Adrenal gland (tissue), 5 donors: ENCODE results near the gene LRCH4.

Experiments used
- POLR2A ChIP-seq, 2 donors: fragments of 450-650 bp; IDR thresholded peaks; one replicate each; pipeline ENCODE4 v1.6.1; 2017; ENCODE audit warnings: antibody characterized with exemption in 2 of 2, mild to moderate bottlenecking in 2 of 2, moderate library complexity in 1 of 2
- TF ChIP-seq, protein P1 (sequence below), 6 experiments: fragments of 450-650 bp in 4 of 6; fragments of 200-600 bp in 2 of 6; sonication (generic) in 1 of 6; IDR thresholded peaks; 1 replicate in 5 of 6; 2 replicates in 1 of 6; pipeline versions ENCODE4 v1.5.1 to v1.8.0; 2016 to 2021; ENCODE audit warnings: antibody characterized with exemption in 6 of 6, mild to moderate bottlenecking in 2 of 6, moderate library complexity in 1 of 6
- donor health status: DM: no; HTN: no; CAD: no.

DNA sequence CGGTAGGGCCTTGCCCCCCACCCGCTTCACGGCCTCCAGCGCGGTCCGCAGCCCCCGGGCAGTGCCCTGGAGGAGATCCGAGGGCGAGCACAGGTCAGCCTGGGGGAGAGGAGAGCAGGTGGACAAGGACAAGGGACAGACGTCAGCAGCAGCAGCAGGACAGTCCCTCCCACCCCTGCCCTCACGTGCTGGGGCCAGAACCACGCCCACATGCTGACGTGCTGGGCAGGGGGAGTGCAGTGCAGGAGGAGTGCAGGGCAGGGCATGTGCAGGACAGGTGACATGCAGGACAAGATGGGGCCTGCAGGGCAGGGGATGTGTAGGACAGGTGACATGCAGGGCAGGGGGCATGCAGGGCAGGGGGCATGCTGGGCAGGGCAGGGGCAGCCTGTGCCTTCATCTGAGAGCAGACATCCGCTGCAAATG is 10.7 kb downstream of the LRCH4 start:
- TF ChIP-seq, protein P1, sequence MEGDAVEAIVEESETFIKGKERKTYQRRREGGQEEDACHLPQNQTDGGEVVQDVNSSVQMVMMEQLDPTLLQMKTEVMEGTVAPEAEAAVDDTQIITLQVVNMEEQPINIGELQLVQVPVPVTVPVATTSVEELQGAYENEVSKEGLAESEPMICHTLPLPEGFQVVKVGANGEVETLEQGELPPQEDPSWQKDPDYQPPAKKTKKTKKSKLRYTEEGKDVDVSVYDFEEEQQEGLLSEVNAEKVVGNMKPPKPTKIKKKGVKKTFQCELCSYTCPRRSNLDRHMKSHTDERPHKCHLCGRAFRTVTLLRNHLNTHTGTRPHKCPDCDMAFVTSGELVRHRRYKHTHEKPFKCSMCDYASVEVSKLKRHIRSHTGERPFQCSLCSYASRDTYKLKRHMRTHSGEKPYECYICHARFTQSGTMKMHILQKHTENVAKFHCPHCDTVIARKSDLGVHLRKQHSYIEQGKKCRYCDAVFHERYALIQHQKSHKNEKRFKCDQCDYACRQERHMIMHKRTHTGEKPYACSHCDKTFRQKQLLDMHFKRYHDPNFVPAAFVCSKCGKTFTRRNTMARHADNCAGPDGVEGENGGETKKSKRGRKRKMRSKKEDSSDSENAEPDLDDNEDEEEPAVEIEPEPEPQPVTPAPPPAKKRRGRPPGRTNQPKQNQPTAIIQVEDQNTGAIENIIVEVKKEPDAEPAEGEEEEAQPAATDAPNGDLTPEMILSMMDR (IDR thresholded peaks at IDR 0.05), result no peak
- no peak for TF ChIP-seq POLR2A (IDR thresholded peaks at IDR 0.05)
